Psoas muscle (tissue), 8 donors: ENCODE data around the gene NCCRP1. TPM values are rescaled to one million over a fixed set of nuclear protein-coding genes. Genes with fewer than 3 reads are reported as not detected.

Experiments used
- ATAC-seq, 4 donors: fragments of 200-7000 bp; cut with Tn5 transposase; one replicate each; pipeline ENCODE4 v1.9.1; 2020; ENCODE audit warnings: moderate library complexity in 3 of 4, mild to moderate bottlenecking in 2 of 4
- DNase-seq, 2 donors: peaks; one replicate each; pipeline ENCODE4 v3.0.0-alpha.2; 2020
- H3K27ac ChIP-seq: fragments of 200-600 bp; one replicate; pipeline ENCODE4 v1.8.0; 2022
- H3K27me3 ChIP-seq, 3 donors: fragments of 200-600 bp in 1 of 3; one replicate each; pipeline versions ENCODE4 v1.6.1 to v1.8.0; 2013 to 2022; ENCODE audit warnings: low read length in 2 of 3, mild to moderate bottlenecking in 2 of 3, moderate library complexity in 1 of 3; ENCODE audit not compliant: insufficient read depth in 3 of 3
- H3K36me3 ChIP-seq, 2 donors: fragments of 200-600 bp in 1 of 2; one replicate each; pipeline versions ENCODE4 v1.6.1 to v1.8.0; 2013 to 2022; ENCODE audit warnings: low read depth in 1 of 2, mild to moderate bottlenecking in 1 of 2, moderate library complexity in 1 of 2; ENCODE audit not compliant: insufficient read depth in 1 of 2
- H3K4me1 ChIP-seq: fragments of 200-600 bp; one replicate; pipeline ENCODE4 v1.8.0; 2022
- H3K4me3 ChIP-seq: fragments of 200-600 bp; one replicate; pipeline ENCODE4 v1.8.0; 2022; ENCODE audit warnings: mild to moderate bottlenecking
- H3K9me3 ChIP-seq: fragments of 200-600 bp; one replicate; pipeline ENCODE4 v1.8.0; 2022
- WGBS, 3 donors: extraction: QIAGEN DNeasy Blood & Tissue Kit; methylation state at CpG; one replicate each; pipeline versions ENCODE4 v1.1.6 to v1.1.7; 2013; 5-methylcytosine and 5-hydroxymethylcytosine counted together
- intact Hi-C, 2 donors: fragments of 100-400 bp; cut with DNase I; formaldehyde crosslinking; loops; one replicate each; pipeline versions ENCODE4 v1.11.0 to v1.14.2; 2022
- polyA plus RNA-seq, 3 donors: library from polyadenylated mRNA; stranded (reverse); fragments of 200-250 nt; gene quantifications; one replicate each; pipeline ENCODE4 v1.2.3, GENCODE V29; 2013
- total RNA-seq, 4 donors: library from RNA; stranded (reverse); fragmentation: NEBNext Ultra II Directional in 2 of 4; extraction: Animal tissue kit (Norgen Biotek cat#: 25700) in 2 of 4; gene quantifications; one replicate each; pipeline versions ENCODE4 v1.2.1 to v1.2.4, GENCODE V29; 2021 to 2023
- TF ChIP-seq, protein P1 (sequence below): fragments of 200-600 bp; IDR thresholded peaks from one replicate; pipeline ENCODE4 v1.8.0; 2022; ENCODE audit warnings: antibody characterized with exemption
- donor health status: healthy with polysubstance abuse.
- donor health status: DM: no; HTN: no; CAD: no; lungs with moderate emphysema.
- donor health status: Bipolar disorder and iron deficiency.
- donor health status: healthy.
- donor health status: DM: yes; HTN: yes; CAD: no.
- donor health status: DM: no; HTN: no; CAD: no.
- donor health status: DM: no; HTN: no; CAD: no.
- donor health status: DM: yes; HTN: yes; CAD: no.

NCCRP1 gene
- total and polyA plus RNA-seq, 7 donors = 0.13 TPM; not detected in 5

DNA sequence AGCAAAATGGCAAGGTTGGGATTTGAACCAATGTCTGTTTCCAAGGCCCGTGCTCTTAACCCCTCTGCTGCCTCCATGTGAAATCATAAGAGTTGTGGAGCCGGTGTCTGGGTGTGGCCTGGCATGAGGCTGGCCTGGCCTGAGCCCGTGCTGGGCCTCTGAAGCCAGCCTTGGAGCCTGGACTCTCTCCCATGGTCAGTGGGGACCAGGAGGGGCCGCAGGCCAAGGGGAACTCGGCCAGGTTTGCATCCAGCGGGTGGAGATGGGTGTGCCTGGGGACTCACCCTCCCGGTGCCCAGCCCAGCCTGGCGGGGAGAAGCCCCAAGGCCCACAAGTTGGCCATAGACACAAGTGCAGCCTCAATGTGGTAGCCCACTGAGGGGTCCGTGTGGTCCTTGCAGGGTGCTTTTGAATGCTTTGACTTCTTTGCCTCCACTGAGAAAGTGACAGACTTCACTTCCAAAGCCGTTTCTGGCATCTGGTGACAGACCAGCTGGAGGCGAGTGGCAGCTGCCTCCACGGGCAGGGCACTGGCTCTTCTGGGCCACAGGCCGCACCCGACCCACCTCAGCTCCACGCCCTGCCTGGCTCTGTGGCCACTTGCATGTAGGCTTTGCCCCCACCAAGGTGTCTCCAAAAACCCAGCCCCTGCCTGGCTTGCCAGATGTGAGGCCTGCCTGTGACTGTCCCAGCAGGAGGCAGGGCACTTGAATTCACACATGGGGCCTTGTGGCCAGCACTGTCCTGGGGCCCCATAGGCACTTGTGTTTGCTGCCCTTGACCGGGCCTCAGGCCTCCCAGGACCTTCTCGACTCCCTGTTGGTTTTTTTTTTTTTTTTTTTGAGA lies 26.2 kb upstream of the NCCRP1 start:
- DNase-seq (no peak), ATAC-seq (no peak)
- H3K4me1 ChIP-seq = no peaks in the 10 kb centered on the region
- no peaks in the 10 kb centered on the region for H3K9me3 ChIP-seq
- H3K27me3 ChIP-seq = no peaks in the 10 kb centered on the region
- peaks cover 0 to 17% of the 10 kb centered on the region in 2 donors for H3K36me3 ChIP-seq
- intact Hi-C loops = no loop called here
- no peak overlapping the region for H3K4me3 ChIP-seq
- no peak overlapping the region for H3K27ac ChIP-seq
- TF ChIP-seq, protein P1, sequence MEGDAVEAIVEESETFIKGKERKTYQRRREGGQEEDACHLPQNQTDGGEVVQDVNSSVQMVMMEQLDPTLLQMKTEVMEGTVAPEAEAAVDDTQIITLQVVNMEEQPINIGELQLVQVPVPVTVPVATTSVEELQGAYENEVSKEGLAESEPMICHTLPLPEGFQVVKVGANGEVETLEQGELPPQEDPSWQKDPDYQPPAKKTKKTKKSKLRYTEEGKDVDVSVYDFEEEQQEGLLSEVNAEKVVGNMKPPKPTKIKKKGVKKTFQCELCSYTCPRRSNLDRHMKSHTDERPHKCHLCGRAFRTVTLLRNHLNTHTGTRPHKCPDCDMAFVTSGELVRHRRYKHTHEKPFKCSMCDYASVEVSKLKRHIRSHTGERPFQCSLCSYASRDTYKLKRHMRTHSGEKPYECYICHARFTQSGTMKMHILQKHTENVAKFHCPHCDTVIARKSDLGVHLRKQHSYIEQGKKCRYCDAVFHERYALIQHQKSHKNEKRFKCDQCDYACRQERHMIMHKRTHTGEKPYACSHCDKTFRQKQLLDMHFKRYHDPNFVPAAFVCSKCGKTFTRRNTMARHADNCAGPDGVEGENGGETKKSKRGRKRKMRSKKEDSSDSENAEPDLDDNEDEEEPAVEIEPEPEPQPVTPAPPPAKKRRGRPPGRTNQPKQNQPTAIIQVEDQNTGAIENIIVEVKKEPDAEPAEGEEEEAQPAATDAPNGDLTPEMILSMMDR = no peak
- 62 to 71% (median 64%) methylated on average over 17 of the region's 17 CpGs for WGBS, 3 donors

DNA sequence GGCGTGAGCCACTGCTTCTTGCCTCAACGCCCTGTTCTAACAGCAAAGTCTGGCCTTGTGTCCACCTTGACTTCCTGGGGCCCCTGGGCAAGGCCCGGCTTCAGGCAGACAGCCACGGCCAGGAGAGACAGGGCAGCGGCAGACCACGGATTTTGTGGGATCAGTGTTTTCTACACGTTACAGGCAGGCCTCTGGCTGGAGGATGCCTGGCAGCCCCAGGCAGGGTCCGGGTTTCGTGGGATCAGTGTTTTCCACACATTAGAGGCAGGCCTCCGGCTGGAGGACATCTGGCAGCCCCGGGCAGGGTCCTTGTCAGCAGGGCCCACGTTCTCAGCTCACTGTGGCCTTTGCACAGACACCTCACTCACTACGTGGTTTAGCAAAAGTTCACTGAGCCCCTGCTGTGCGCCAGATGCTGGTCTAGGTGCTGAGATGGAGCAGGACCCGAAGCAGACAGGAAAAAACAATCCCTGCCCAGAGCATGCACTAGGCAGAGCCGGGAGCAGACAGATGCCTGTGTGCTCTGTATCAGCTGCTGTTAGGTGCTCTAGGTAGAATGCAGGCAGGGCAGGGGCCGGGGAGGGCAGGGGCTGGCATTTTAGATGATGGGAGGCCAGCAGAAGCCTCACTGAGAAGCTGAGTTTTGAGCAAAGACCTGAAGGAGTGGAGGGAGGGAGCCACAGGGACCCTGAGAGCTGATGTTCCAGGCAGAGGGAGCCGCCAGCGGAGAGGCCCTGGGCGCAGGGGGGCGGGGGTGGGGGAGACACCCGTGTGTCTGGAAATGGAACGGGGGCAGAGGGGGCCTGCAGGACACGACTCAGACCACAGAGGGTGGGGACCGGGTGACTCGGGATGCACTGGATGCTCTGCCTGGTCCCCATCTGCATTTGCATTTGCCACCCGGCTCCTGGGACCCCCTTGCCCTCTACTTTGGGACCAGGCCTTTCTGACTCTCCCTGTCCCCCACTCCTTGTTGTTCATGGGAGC lies 25.0 kb upstream of the NCCRP1 start:
- DNase-seq (no peak), ATAC-seq (no peak)
- peaks cover 5 to 23% of the 10 kb centered on the region in 2 donors for H3K36me3 ChIP-seq
- H3K4me3 ChIP-seq = no peak overlapping the region
- no peaks in the 10 kb centered on the region for H3K27me3 ChIP-seq
- intact Hi-C loops = no loop called here
- H3K4me1 ChIP-seq = no peaks in the 10 kb centered on the region
- no peak overlapping the region for H3K27ac ChIP-seq
- no peaks in the 10 kb centered on the region for H3K9me3 ChIP-seq
- TF ChIP-seq, protein P1 = no peak
- WGBS, 3 donors = 86 to 91% (median 87%) methylated on average over 26 to 27 of the region's 27 CpGs

DNA sequence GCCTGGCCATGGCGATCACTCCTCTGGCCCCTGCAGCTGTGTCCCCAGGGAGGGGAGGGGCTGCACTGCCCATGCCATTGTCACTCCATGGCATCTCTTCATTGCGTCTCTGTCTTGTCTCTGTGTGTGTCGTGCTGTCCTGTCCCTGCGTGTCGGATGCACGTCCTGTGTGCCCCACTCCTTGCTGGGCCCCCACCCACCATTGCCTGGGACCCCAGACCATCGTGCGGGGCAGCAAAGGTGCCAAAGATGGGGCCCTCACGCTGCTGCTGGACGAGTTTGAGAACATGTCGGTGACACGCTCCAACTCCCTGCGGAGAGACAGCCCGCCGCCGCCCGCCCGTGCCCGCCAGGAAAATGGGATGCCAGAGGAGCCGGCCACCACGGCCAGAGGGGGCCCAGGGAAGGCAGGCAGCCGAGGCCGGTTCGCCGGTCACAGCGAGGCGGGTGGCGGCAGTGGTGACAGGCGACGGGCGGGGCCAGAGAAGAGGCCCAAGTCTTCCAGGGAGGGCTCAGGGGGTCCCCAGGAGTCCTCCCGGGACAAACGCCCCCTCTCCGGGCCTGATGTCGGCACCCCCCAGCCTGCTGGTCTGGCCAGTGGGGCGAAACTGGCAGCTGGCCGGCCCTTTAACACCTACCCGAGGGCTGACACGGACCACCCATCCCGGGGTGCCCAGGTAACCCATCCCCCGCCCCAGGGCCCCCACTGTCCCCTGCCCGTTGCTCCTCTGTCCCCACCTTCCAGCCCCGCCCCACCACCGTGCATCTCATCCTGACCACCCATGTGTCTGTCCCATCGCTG lies 23.9 kb upstream of the NCCRP1 start:
- 91 to 92% (median 91%) methylated on average over 36 to 45 of the region's 45 CpGs for WGBS, 3 donors
- DNase-seq = no peak
- Histone ChIP-seq H3K36me3 (peaks cover 5 to 34% of the 10 kb centered on the region in 2 donors), H3K27me3 (no peaks in the 10 kb centered on the region), H3K4me1 (no peaks in the 10 kb centered on the region), H3K9me3 (no peaks in the 10 kb centered on the region), H3K27ac (no peak overlapping the region), H3K4me3 (no peak overlapping the region)
- TF ChIP-seq, protein P1 = no peak
- intact Hi-C loops = no loop called here
- no peak for ATAC-seq

DNA sequence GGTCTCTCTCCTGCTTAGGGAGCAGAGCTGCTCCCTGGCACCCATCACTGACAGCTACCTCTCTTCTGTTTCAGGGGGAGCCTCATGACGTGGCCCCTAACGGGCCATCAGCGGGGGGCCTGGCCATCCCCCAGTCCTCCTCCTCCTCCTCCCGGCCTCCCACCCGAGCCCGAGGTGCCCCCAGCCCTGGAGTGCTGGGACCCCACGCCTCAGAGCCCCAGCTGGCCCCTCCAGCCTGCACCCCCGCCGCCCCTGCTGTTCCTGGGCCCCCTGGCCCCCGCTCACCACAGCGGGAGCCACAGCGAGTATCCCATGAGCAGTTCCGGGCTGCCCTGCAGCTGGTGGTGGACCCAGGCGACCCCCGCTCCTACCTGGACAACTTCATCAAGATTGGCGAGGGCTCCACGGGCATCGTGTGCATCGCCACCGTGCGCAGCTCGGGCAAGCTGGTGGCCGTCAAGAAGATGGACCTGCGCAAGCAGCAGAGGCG lies 23.2 kb upstream of the NCCRP1 start:
- H3K9me3 ChIP-seq = no peaks in the 10 kb centered on the region
- H3K27me3 ChIP-seq = no peaks in the 10 kb centered on the region
- H3K4me3 ChIP-seq = no peak overlapping the region
- H3K27ac ChIP-seq = no peak overlapping the region
- ATAC-seq (no peak), DNase-seq (no peak)
- H3K36me3 ChIP-seq = peaks cover 5 to 40% of the 10 kb centered on the region in 2 donors
- intact Hi-C loops = no loop called here
- TF ChIP-seq, protein P1 = no peak
- WGBS, 3 donors = 93 to 97% (median 97%) methylated on average over 21 to 25 of the region's 25 CpGs
- H3K4me1 ChIP-seq = no peaks in the 10 kb centered on the region
